GM10248 (cell line): ENCODE measurements around the gene USF1.
A peak's percentile ranks its signal among the peaks of the same experiment; 100 is the strongest.
"Not testable (repeated sequence)": the region's sequence is repeated elsewhere in the genome, so short reads cannot be mapped to it uniquely, and the experiment has no call there.

Source experiments
- CTCF ChIA-PET: fragments of 300-600 bp; sonication (Branson Sonifier 250); formaldehyde crosslinking; extraction: SDS; loops from one replicate; lab custom pipeline; 2021; ENCODE audit warnings: antibody characterized with exemption; lab: Yijun Ruan, JAX
- POLR2A ChIA-PET: fragments of 350-650 bp; sonication (Branson Sonifier 250); formaldehyde crosslinking; extraction: SDS; loops from one replicate; lab custom pipeline; 2020; ENCODE audit warnings: antibody characterized with exemption; lab: Yijun Ruan, JAX
- DNase-seq: peaks from one replicate; pipeline ENCODE4 v3.0.0; 2012; ENCODE audit errors: extremely low spot score
- CTCF ChIP-seq: IDR thresholded peaks from 2 replicates; pipeline ENCODE4 v1.5.1; 2012; ENCODE audit warnings: mild to moderate bottlenecking, low read depth; ENCODE audit errors: extremely low read depth, missing control alignments, control extremely low read depth

Gene USF1

GRCh38 chr1:161021970-161022353 lies 23.8 kb downstream of the USF1 start:
- DNase-seq: no peak
- CTCF ChIA-PET: interaction anchor here (1.2 to 1.8 kb wide), 3 partner anchors 16 to 75 kb away, joined by 3 to 8 read pairs (median 5); partner anchors contain the start of gene TSTD1
- TF ChIP-seq CTCF: no peak
- POLR2A ChIA-PET: interaction anchor here (2.3 kb wide), 1 partner anchor 24 kb away, joined by 13 read pairs; the partner anchor contains the start of gene USF1

- CTCF ChIA-PET: interaction anchor here (0.5 to 1.9 kb wide), 13 partner anchors 10 to 216 kb away, joined by 3 to 11 read pairs (median 4); partner anchors contain the start of gene TSTD1
- POLR2A ChIA-PET: interaction anchor here (0.6 to 2.3 kb wide), 8 partner anchors 11 to 344 kb away, joined by 3 to 13 read pairs (median 4); partner anchors contain the start of genes TSTD1 and USF1
- no peak for TF ChIP-seq CTCF
- peak; percentile 96 for DNase-seq
These were observed 24.4 kb downstream of the USF1 start for GRCh38 chr1:161021165-161021969.

- ChIA-PET POLR2A (interaction anchor here (0.5 to 2.3 kb wide), 11 partner anchors 11 to 343 kb away, joined by 3 to 13 read pairs (median 4); partner anchors contain the start of genes TSTD1 and USF1), CTCF (interaction anchor here (0.8 to 1.9 kb wide), 11 partner anchors 10 to 114 kb away, joined by 3 to 11 read pairs (median 4); partner anchors contain the start of gene TSTD1)
- no peak for TF ChIP-seq CTCF
- peak; percentile 62 for DNase-seq
These were observed 25.1 kb downstream of the USF1 start, which contains the start of gene F11R for GRCh38 chr1:161020509-161021164. Gene F11R, minus strand, starts transcription at chr1:161021152. Its CDS starts 79 bp downstream, at chr1:161021073.

GRCh38 chr1:161019751-161020495 lies 25.9 kb downstream of the USF1 start:
- no peak for DNase-seq
- ChIA-PET POLR2A (interaction anchor here (0.5 to 2.3 kb wide), 5 partner anchors 10 to 295 kb away, joined by 3 to 13 read pairs (median 4); partner anchors contain the start of genes TSTD1 and USF1), CTCF (interaction anchor here (0.9 to 1.9 kb wide), 8 partner anchors 11 to 293 kb away, joined by 3 to 11 read pairs (median 4); no protein-coding TSS in a partner anchor)
- TF ChIP-seq CTCF: no peak

GRCh38 chr1:161019111-161019660 lies 26.6 kb downstream of the USF1 start:
- POLR2A ChIA-PET: interaction anchor here (0.6 to 0.7 kb wide), 2 partner anchors 21 to 85 kb away, joined by 4 to 5 read pairs; no protein-coding TSS in a partner anchor
- CTCF ChIA-PET: interaction anchor here (0.9 to 2.2 kb wide), 6 partner anchors 8 to 292 kb away, joined by 3 to 9 read pairs (median 4); no protein-coding TSS in a partner anchor
- DNase-seq: not testable (repeated sequence)

GRCh38 chr1:161018631-161018930 lies 27.2 kb downstream of the USF1 start:
- TF ChIP-seq CTCF: no peak
- no peak for DNase-seq
- ChIA-PET POLR2A (no interaction called here), CTCF (interaction anchor here (0.9 to 2.2 kb wide), 7 partner anchors 9 to 139 kb away, joined by 3 to 9 read pairs (median 3); no protein-coding TSS in a partner anchor)
